GM19238 (cell line): ENCODE results near the gene NFATC3.
A peak's percentile ranks its signal among the peaks of the same experiment; 100 is the strongest.

Experiments
- DNase-seq: peaks from one replicate; pipeline ENCODE4 v3.0.0; 2011; ENCODE audit warnings: low spot score; ENCODE audit not compliant: insufficient read length

NFATC3 gene

GRCh38 chr16:68230176-68230571, 145.0 kb downstream of the NFATC3 start:
- no peak for DNase-seq

GRCh38 chr16:68230956-68231355, 145.8 kb downstream of the NFATC3 start:
- no peak for DNase-seq

- no peak for DNase-seq
Measured at GRCh38 chr16:68231384-68232136, 146.4 kb downstream of the NFATC3 start.

- no peak for DNase-seq
Measured at GRCh38 chr16:68232335-68232734, 147.2 kb downstream of the NFATC3 start.

GRCh38 chr16:68233085-68233834, 148.1 kb downstream of the NFATC3 start:
- DNase-seq = no peak

GRCh38 chr16:68233835-68234187, 148.6 kb downstream of the NFATC3 start:
- no peak for DNase-seq

- no peak for DNase-seq
Measured at GRCh38 chr16:68234188-68235107, 149.3 kb downstream of the NFATC3 start.

- DNase-seq = no peak
Measured at GRCh38 chr16:68235108-68235886, 150.1 kb downstream of the NFATC3 start.

GRCh38 chr16:68235887-68236136, 150.6 kb downstream of the NFATC3 start, which contains the start of gene ESRP2:
Gene ESRP2 (minus strand): TSS chr16:68236127. CDS start chr16:68236045, 82 bp downstream.
- DNase-seq = no peak

- no peak for DNase-seq
Measured at GRCh38 chr16:68236137-68236825, 151.1 kb downstream of the NFATC3 start.

- DNase-seq = no peak
Measured at GRCh38 chr16:68236826-68237242, 151.7 kb downstream of the NFATC3 start.

- peak; percentile 95 for DNase-seq
Measured at GRCh38 chr16:68237243-68238028, 152.3 kb downstream of the NFATC3 start.

- no peak for DNase-seq
Measured at GRCh38 chr16:68238029-68238345, 152.8 kb downstream of the NFATC3 start.

- DNase-seq = no peak
Measured at GRCh38 chr16:68242085-68242484, 156.9 kb downstream of the NFATC3 start.

- DNase-seq = no peak
Measured at GRCh38 chr16:68242926-68243858, 158.0 kb downstream of the NFATC3 start.

- DNase-seq = no peak
Measured at GRCh38 chr16:68244481-68244902, 159.3 kb downstream of the NFATC3 start.

- DNase-seq = peak; percentile 91
Measured at GRCh38 chr16:68244903-68245853, 160.0 kb downstream of the NFATC3 start, which contains the start of gene PLA2G15. Gene PLA2G15 (plus strand): TSS chr16:68245373. CDS start chr16:68245427, 54 bp downstream.

GRCh38 chr16:68246121-68246520, 161.0 kb downstream of the NFATC3 start:
- DNase-seq = no peak
